BJ (cell line): Measurements from ENCODE around the gene PHACTR2. TPM values are rescaled to one million over a fixed set of nuclear protein-coding genes. Genes with fewer than 3 reads are reported as not detected.

ENCODE experiments used
- CTCF ChIA-PET: fragments of 350-600 bp; formaldehyde crosslinking; extraction: SDS; loops from one replicate; lab custom pipeline; 2021; ENCODE audit warnings: antibody characterized with exemption, inconsistent platforms; lab: Yijun Ruan, JAX
- POLR2A ChIA-PET: fragments of 300-600 bp; sonication (Branson Sonifier 250); formaldehyde crosslinking; extraction: SDS; loops from one replicate; lab custom pipeline; 2021; ENCODE audit warnings: antibody characterized with exemption; lab: Charles Lee
- DNase-seq: peaks from one replicate; pipeline ENCODE4 v3.0.0-alpha.2; 2011; ENCODE audit warnings: low read depth
- H3K27me3 ChIP-seq: 2 replicates; pipeline ENCODE4 v1.6.0; 2011; ENCODE audit warnings: low read length; ENCODE audit not compliant: control insufficient read depth, insufficient read depth
- H3K36me3 ChIP-seq: 2 replicates; pipeline ENCODE4 v1.5.1; 2011; ENCODE audit warnings: low read length; ENCODE audit not compliant: control insufficient read depth, insufficient read depth
- H3K4me3 ChIP-seq: 2 replicates; pipeline ENCODE4 v1.5.1; 2011; ENCODE audit warnings: low read depth, mild to moderate bottlenecking, control low read depth, low read length
- polyA plus RNA-seq: library from polyadenylated mRNA; depleted of rRNA; stranded (reverse); fragments of >200 nt; gene quantifications from 2 replicates; pipeline ENCODE4 v1.2.3, GENCODE V29; 2011
- TF ChIP-seq, protein P1 (sequence below): IDR thresholded peaks from 2 replicates; pipeline ENCODE4 v1.5.1; 2011; ENCODE audit warnings: low read depth, mild to moderate bottlenecking, control low read depth, inconsistent platforms, low read length, moderate library complexity; ENCODE audit not compliant: insufficient read depth

The PHACTR2 gene
- polyA plus RNA-seq, 1 experiment, result 26.0 TPM

DNA sequence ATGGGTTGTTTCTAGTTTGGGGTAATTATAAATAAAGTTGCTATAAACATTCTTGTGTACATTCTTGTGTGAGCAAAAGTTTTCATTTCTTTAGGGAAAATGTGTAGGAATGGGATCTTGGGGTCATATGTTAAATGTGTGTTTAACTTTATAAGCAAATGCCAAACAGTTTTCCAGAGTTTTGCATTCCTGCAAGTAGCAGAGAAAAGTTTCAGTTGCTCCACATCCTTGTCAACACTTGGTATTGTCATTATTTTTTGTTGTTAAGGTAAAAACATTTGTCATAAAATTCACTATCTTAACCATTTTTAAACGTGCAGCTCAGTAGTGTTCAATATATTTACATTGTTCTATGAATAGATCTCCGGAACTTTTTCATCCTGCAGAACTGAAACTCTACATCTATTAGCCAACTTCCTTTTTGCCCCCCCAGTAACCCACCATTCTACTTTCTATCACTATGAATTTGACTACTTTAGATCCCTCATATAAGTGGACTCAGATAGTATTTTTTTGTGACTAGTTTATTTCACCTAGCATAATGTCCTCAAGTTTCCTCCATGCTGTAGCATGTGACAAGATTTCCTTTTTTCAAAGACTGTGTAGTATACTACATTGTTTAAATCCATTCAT lies 48.4 kb downstream of the PHACTR2 start:
- no peaks in the 10 kb centered on the region for H3K36me3 ChIP-seq
- CTCF ChIA-PET, result no interaction called here
- DNase-seq, result no peak

DNA sequence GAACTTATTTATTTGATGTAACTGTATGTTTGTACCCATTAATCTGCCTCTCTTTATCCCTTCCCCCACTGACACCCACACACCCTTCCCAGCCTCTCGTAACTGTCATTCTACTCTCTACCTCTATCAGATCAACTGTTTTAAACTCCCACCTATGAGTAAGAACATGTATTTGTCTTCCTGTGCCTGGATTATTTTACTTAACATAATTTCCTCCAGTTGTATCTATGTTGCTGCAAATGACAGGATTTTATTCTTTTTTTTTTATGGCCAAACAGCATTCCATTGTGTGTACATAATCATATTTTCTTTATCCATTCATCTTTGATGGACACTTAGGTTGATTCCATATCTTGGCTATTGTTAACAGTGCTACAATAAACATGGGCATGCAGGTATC lies 49.3 kb downstream of the PHACTR2 start:
- DNase-seq, result no peak
- POLR2A ChIA-PET, result no interaction called here

More for the DNA sequence above, 48.4 kb downstream of the PHACTR2 start:
- Histone ChIP-seq H3K27me3 (no peaks in the 10 kb centered on the region), H3K4me3 (no peak overlapping the region)
- POLR2A ChIA-PET, result interaction anchor here (0.8 kb wide), 1 partner anchor 234 kb away, joined by 4 read pairs; no protein-coding TSS in a partner anchor
- TF ChIP-seq, protein P1, sequence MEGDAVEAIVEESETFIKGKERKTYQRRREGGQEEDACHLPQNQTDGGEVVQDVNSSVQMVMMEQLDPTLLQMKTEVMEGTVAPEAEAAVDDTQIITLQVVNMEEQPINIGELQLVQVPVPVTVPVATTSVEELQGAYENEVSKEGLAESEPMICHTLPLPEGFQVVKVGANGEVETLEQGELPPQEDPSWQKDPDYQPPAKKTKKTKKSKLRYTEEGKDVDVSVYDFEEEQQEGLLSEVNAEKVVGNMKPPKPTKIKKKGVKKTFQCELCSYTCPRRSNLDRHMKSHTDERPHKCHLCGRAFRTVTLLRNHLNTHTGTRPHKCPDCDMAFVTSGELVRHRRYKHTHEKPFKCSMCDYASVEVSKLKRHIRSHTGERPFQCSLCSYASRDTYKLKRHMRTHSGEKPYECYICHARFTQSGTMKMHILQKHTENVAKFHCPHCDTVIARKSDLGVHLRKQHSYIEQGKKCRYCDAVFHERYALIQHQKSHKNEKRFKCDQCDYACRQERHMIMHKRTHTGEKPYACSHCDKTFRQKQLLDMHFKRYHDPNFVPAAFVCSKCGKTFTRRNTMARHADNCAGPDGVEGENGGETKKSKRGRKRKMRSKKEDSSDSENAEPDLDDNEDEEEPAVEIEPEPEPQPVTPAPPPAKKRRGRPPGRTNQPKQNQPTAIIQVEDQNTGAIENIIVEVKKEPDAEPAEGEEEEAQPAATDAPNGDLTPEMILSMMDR, result no peak

DNA sequence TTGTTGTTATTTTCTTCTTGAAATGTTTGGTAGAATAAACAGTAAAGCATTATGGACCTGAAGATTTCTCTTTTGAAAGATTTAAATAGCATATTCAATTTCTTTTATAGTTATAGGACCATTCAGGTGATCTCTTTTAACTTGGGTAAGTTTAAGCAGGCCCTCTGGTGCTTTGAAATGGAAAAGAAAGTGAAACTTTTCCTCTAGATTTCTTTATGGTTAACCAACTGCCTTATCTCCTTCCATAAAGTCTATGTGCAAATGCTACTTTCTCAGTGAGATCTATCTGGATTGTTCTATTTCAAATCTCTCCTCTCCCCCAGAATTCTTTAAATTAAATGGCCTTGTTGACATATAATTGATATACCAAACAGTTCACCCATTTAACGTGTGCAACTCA lies 54.0 kb downstream of the PHACTR2 start:
- Histone ChIP-seq H3K4me3 (no peak overlapping the region), H3K27me3 (no peaks in the 10 kb centered on the region), H3K36me3 (no peaks in the 10 kb centered on the region)
- DNase-seq, result no peak
- ChIA-PET CTCF (no interaction called here), POLR2A (no interaction called here)
- TF ChIP-seq, protein P1, result no peak

More for the DNA sequence above, 49.3 kb downstream of the PHACTR2 start:
- no peaks in the 10 kb centered on the region for H3K36me3 ChIP-seq
- no peak overlapping the region for H3K4me3 ChIP-seq
- H3K27me3 ChIP-seq, result no peaks in the 10 kb centered on the region
- CTCF ChIA-PET, result no interaction called here
- TF ChIP-seq, protein P1, result no peak

DNA sequence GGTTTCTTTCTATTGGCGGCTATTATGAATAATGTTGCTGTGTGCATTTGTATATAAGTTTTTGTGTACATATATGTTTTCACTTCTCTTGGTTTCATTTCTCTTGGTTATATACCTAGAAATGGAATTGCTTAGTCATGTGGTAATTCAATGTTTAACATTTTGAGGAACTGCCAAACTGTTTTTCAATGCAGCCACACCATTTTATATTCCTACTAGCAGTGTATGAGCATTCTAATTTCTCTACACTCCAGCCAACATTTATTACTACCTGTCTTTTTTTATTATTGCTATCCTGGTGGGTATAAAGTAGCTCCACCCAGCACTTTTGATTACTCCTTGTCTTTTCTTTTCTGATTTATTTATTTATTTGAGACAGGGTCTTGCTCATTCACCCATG lies 54.8 kb downstream of the PHACTR2 start:
- TF ChIP-seq, protein P1, result no peak
- POLR2A ChIA-PET, result no interaction called here
- CTCF ChIA-PET, result interaction anchor here (0.9 kb wide), 1 partner anchor 36 kb away, joined by 4 read pairs; no protein-coding TSS in a partner anchor
- no peak for DNase-seq
- no peaks in the 10 kb centered on the region for H3K36me3 ChIP-seq
- H3K27me3 ChIP-seq, result no peaks in the 10 kb centered on the region
- no peak overlapping the region for H3K4me3 ChIP-seq

DNA sequence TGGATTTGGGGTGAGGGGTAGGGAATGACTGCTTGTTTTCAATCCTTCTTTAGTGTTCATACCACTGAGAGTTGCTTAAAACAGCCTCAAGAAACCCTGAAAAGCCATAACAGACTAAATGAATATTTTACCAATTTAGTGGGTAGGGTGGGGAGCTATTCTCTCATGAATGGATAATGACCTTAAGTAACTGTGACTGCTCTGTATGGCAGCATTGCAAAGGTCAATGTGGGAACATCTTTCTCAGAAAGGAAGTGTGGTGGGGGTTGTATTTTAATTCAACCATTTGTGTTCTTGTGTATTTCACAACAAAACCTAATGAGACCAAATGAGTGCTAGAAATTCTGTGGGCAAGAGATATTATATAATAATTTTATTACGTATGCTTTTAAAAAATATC lies 55.7 kb downstream of the PHACTR2 start:
- CTCF ChIA-PET, result no interaction called here
- H3K4me3 ChIP-seq, result no peak overlapping the region
- TF ChIP-seq, protein P1, result no peak
- DNase-seq, result no peak
- POLR2A ChIA-PET, result no interaction called here
- no peaks in the 10 kb centered on the region for H3K36me3 ChIP-seq
- no peaks in the 10 kb centered on the region for H3K27me3 ChIP-seq
